NCI-H2029 (cell line): Measurements from ENCODE around the gene BTBD3.
A peak's percentile ranks its signal among the peaks of the same experiment; 100 is the strongest.

Source experiments
- DNase-seq: peaks from one replicate; lab custom pipeline; 2025; lab: John Stamatoyannopoulos, UW

Gene BTBD3

GRCh38 chr20:11917663-11918062 is at the start of gene BTBD3:
Gene BTBD3 (plus strand): TSS chr20:11917893. CDS start chr20:11918276, 383 bp downstream.
- peak; percentile 74 for DNase-seq

DNA sequence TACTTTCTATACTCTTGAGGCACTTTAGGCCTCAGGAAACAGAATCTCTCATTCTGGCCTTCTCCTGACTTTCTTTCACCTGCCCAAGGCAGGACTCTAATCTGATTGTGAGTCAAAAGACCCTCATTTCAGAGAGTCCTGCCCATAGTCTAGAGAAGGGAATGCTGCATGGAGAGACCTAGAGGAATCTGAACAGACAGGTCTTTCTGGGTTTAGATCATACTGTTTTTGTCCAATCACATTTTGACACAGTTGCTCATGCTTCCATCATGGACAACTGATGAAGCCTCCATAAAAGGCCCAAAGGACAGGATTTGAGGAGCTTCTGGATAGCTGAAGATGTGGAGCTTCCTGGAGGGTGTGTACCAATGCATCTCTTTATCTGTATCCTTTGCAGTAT is 48.1 kb upstream of the BTBD3 start:
- no peak for DNase-seq

GRCh38 chr20:11870411-11870810 is 47.3 kb upstream of the BTBD3 start:
- DNase-seq = no peak

DNA sequence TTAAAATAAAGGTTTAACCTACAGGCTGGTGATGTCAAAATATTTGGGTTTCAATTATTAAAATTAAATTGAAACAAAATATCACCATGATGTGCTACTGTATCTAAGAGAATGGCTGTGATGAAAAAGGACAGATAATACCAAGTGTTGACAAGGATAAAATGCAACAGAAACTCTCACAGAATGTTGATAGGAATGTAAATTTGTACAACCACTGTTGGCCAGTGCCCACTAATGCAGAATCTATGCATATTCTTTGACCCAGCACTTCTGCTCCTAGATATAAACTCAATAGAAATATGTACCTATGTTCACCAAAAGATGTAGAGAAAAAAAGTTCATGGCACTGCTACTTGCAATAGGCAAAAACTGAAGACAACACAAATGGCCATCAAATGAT is 41.1 kb upstream of the BTBD3 start:
- DNase-seq = no peak

DNA sequence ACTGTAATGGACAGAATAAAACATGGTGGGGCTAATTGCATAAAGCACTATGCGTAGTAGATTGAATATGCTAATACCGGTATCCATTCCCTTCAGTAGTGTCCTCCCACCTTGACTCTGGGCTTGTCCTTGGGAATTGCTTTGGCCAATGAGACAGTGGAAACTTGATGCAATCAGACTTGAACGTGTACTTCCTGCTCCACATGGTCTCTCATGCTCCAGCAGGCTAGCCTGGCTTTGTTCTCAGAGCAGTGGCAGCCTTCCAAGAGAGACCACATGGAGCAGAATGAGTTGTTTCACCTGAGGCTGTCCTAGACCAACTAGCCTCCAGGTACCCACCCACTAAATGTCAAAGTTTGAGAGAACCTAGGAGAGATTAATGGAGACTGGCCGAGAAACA is 37.0 kb upstream of the BTBD3 start:
- DNase-seq = peak; percentile 7

DNA sequence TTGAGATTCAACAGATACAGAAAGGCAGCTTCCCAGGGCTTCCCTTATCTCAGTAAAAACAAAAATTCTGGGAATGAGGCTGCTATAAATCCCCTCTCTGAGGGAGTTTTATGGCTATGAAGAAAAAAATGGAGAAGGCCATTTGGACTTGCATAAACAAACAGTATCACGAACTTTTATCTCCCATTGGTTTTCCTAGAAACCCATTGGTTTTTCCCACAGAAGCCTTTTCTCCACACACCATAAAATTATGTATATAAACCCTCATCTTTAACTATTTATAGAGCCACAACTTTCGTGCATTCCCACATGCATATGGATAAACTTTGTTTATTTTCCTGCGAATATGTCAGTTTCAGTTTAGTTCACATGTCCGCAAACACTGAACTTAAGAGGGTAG is 36.2 kb upstream of the BTBD3 start:
- DNase-seq = no peak

GRCh38 chr20:11882651-11883050 is 35.0 kb upstream of the BTBD3 start:
- no peak for DNase-seq

DNA sequence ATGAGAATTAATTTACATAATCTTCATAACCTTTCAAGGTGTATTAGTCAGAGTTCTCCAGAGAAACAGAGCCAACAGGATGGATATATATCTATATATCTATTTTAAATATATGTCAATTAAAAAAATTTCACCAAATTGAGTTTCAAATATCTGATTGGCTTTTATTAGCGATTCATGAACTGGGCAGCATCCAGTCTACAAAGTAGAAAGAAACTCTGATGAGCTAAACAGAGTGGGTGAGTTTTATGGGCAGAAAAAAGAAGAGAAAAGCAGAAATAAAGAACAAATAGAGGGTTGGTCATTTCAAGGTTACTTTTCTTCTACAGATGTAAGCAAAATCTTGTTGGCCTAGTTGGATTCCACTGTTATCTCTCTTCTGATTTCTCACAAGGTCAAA is 29.0 kb upstream of the BTBD3 start:
- no peak for DNase-seq

DNA sequence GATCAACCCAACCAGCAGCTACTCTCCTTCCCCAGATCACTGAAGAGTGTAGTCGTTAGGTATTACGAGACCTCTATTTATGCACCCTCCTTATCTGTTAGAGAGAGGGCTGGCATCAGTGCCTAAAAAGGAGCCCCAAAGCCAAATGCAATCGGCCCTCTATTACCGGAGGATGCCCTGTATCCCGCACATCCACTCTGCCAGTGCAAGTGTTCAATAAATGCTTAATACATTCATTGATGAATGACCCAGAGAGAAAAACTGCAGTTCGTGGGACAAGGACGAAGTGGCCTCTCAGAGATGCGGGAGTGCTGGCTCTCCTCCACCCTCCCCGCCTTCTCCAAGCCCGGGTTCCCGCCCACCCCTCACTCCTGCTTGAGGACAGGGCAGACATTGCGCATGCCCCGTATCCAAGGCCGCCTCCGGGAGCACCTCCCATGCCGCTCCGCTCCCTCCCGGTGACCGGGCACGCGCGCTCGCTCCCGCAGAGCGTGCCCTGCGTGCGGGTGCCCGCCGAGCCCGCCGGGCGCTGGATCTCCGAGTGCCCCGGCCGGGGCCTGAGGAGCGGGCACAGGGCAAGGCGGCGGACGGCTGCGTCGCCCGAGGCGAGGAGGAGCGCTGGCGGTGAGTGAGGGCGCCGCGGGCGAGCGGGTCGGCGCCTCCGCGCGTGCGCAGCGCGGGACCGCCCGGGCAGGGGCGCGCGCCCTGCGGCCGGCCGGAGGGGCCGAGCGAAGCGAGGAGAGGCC is 27.2 kb upstream of the BTBD3 start:
- DNase-seq = peak; percentile 88

- peak; percentile 20 for DNase-seq
Measured at GRCh38 chr20:11891077-11891775, 26.5 kb upstream of the BTBD3 start.

GRCh38 chr20:11891776-11892545 is 25.7 kb upstream of the BTBD3 start:
- peak; percentile 79 for DNase-seq

- no peak for DNase-seq
Measured at GRCh38 chr20:11894062-11894461, 23.6 kb upstream of the BTBD3 start.

DNA sequence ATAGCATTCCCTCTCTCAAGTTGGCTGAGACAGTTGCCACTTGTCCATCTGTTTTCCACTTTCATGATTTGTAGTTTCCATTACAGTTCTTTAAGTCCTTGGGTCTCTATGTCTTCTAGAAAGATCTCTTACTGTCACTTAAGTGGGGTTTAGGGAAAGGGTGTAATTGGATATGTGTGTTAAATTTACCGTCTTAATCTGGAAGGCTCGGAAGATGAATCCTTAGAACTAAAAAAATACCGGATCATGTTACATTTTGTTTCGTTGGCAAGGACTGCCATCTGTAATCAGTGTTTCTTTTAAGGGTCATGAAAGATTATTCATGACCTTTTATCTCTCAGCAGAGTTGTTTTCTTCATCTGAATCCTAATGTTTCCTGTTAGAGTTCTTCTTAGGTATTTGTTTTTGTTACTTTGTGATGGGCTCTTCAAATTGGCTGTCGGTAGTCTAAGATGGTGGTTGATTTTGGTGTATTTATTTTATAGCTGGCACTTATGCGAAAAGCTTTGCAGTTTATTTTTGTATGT is 21.8 kb upstream of the BTBD3 start:
- DNase-seq = no peak

DNA sequence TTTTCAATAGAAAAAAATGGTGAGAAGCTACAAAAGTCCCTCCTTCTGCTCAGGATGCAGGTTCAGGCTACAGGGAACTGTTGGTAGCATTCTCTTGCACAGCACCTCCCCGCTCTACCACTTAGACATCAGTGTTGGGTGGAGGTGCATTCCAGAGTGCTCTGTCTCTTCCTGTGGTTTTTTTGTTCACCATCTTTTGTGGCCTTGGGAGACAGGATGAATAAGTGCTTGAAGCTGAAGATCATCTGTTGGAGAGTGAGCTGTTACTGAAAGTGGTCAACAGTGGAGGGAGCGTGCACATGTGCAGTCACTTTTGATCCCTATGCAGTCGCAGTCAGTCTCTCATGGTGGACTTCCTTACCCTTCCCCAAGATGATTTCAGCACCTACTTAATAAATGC is 16.6 kb upstream of the BTBD3 start:
- DNase-seq = no peak

DNA sequence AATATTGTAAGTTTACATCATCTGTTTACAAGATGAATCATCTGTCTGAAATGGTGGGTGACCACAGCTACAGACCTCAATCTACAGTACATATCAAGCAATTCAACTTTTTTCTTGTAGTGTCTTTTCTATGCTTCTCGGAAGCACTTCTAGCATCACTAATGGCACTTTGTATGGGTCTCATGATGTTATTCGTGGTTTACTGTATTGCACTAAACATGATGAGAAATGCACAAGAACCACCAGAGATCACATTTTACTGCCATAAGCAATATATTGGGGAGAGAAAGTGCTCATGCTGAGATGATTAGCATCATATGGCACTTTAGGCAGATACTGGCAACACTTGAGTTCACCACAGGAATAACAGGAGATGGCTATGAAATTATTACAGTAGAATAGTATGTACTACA is 15.4 kb upstream of the BTBD3 start:
- no peak for DNase-seq

DNA sequence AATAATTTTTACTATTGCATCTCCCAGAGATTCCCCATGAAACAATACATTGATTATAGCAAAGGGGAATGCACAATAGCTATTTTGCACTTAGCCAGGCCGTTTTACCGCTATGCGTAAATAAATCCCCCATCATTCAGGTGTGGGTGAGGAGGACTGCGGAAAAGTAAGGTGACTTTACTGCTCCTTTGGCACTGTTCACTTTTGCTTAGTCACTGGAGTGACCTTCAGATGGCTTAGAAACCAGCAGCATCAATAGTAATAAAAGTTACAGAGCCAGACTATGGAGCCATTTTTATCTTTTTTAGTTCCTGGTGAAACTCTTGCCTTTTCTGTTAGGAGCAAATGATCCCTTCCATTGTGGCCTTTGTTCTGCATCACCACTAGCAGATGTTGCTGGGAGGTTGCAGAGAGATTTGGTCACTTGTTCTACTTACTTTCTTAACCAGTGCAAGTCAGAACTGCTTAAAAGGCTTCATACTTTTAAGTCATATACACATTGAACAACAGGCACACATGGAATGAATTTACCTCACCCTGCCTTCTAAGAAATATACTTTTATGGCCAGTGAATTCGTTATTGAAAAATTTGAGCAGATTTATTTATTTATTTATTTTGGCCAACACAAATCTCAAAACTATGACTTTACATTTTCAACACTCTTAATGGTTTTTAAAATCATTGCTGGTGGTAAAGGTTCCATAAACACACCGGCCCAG is 12.1 kb upstream of the BTBD3 start:
- no peak for DNase-seq

DNA sequence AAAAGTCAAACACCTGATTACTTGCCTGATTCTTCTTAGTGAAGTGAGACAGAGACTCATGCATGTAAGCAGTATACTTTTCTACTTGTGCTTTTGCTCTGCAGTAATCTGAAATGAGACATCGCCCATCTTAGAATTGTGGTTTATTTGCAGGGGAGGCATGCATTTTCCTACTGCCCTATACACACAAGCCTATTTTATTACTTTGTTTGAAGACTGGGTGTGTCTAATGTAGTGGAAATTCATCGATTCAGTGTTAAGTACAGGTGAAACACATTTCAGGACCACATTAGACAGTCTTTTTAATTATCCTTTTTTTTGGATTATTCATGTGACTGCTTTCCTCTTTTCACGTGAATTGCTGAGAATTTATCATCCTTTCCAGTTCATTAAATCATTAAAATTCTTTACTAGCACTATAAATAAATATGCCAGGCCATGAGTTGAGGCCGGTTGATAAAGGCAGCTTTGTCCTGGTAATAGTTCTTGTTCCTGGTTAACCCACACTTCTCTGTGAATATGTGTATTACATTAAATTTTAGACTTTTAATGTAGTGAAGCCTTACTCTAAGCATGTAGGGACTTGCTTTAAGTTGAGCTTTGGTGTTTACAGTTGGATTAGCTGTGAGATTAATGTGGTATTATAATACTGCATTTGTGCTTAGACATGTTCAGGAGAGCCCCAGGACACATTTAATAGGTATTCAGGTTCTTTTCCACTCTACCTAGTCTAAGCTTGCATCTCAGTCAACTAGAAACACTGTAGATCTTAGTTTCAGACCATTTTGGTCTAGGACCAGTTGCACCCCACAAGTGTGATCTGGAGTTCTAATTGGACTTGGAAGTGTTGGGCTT is 10.8 kb upstream of the BTBD3 start:
- no peak for DNase-seq

GRCh38 chr20:11907621-11908020 is 10.1 kb upstream of the BTBD3 start:
- no peak for DNase-seq

DNA sequence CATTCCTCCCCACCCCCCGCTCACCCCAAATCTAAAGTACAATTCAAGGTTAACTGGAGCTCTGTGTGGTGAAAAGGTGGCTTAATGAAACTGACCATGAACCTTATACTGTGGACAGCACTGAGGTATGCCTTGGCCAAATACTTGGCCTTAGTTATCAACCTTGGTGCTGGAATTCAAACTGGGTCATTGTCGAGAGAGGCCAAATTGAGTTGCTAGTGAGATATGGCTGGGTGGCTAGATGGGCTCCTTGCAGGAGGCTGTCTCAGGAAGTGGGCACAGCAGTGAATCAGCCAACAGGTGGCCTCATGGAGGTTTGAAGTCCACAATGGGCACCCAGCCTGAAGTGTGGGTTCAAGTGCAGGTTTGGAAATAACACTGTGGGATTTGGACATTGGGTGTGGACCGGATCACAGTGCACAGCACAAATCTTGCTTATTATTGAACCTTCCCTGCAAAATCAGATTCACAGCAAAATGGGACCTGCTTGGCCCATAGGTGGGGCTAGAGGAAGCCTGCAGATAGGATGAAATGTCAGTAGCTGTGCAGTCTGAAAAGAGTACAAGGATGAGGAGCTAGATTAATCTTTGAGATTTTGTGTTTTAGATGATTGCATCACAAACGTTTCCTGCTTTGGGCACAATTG is 5.6 kb upstream of the BTBD3 start:
- DNase-seq = no peak

DNA sequence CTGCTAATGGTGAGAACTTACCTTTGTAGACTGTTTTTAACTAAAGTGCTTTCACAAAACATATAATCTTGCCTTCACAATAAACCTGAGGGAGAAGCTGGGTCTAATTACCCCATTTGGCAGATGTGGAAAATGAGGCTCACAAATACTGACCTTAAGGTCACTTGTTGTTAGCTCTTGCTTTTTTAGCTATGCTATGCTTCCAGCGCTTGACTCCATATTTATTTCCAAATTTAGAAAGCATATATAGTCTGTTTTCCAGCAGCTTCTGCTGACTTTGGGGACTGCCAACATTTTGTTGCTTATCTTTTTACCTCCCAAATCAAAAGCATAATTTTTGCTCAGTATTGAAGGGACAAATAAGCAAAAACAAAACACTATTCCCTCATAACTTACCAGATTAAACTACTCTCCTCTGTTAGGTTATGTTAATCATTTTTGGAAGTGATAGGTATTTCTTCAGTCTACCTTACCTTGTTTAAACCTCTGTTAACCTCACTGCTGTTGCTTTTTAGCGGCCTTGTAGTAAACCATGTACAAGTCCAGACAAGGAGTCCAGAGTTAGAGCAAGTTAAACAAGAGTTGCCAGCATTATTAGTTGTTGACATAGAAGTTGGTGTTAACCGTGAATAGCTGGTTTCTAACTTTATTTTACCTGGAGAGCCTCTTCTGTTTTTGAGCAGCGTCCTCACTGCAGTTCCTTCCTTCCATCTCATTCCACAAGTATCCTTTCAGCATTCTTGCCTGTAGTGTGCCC is 4.9 kb upstream of the BTBD3 start:
- no peak for DNase-seq
